Measurements from ENCODE around the gene FBXW11. TPM values are rescaled to one million over a fixed set of nuclear protein-coding genes. Genes with fewer than 3 reads are reported as not detected.

FBXW11 gene
- total RNA-seq, 1 experiment from 2014 or later: 85.3 TPM

GRCh38 chr5:172015346-172015745 is 8.9 kb upstream of the FBXW11 start:
- H2BK20ac ChIP-seq (ENCODE audit: low read depth, low read length, poor library complexity, severe bottlenecking): no peak overlapping the region
- no peak for DNase-seq
- H3K36me3 Mint-ChIP-seq (ENCODE audit: insufficient read depth in 1 of 3, low read depth in 3 of 3): peaks cover 0 to 3% (median 0%) of the 10 kb centered on the region in 3 experiments; a peak in 2 of 7 replicates
- peaks cover 7 to 10% of the 10 kb centered on the region in 2 experiments for H3K4me1 Mint-ChIP-seq
- no peaks in the 10 kb centered on the region for H3K9me3 Mint-ChIP-seq
- H2AFZ ChIP-seq (ENCODE audit: low read length): no peak overlapping the region
- TF ChIP-seq CTCF (conservative IDR thresholded peaks at IDR 0.05): no peak
- H3K23ac ChIP-seq (ENCODE audit: insufficient read length, low read depth, low read length): no peak overlapping the region
- H3K9ac ChIP-seq (ENCODE audit: extremely low read depth, insufficient read length, low read length): no peak overlapping the region
- H2BK120ac ChIP-seq (ENCODE audit: low read depth, low read length, poor library complexity, severe bottlenecking): no peak overlapping the region
- H3K4me2 ChIP-seq (ENCODE audit: insufficient read depth, insufficient read length, low read length): no peak overlapping the region
- H3K4me1 ChIP-seq (ENCODE audit: insufficient read depth, low read length): no peaks in the 10 kb centered on the region
- H3K79me2 ChIP-seq (ENCODE audit: insufficient read depth, low read length): no peaks in the 10 kb centered on the region
- no CpG with 5 or more reads among the region's 4 CpGs for WGBS (ENCODE audit: extremely low coverage, insufficient read length, low lambda C conversion rate)
- no peaks in the 10 kb centered on the region for H3K9me3 ChIP-seq (ENCODE audit: control insufficient read depth, low read depth, low read length)
- H3K23me2 ChIP-seq (ENCODE audit: insufficient read length, low read depth, low read length, poor library complexity, severe bottlenecking): no peaks in the 10 kb centered on the region
- no peak overlapping the region for H4K91ac ChIP-seq (ENCODE audit: insufficient read length, low read depth, low read length)
- no peak overlapping the region for H2BK5ac ChIP-seq (ENCODE audit: insufficient read length, low read length)
- no peak overlapping the region for H3T11ph ChIP-seq (ENCODE audit: low read length)
- no peak overlapping the region for H2BK15ac ChIP-seq (ENCODE audit: low read depth, low read length)
- H4K20me1 ChIP-seq (ENCODE audit: control insufficient read depth, insufficient read depth, insufficient read length): no peaks in the 10 kb centered on the region
- H3K4ac ChIP-seq (ENCODE audit: low read depth, low read length): no peak overlapping the region
- no peak overlapping the region for H2BK12ac ChIP-seq (ENCODE audit: insufficient read length, low read depth, low read length)
- H3K18ac ChIP-seq (ENCODE audit: insufficient read length, low read depth, low read length): no peak overlapping the region
- H3K4me3 Mint-ChIP-seq: no peak overlapping the region
- H3K14ac ChIP-seq (ENCODE audit: insufficient read depth, low read length): no peak overlapping the region
- no peaks in the 10 kb centered on the region for H3K27me3 ChIP-seq (ENCODE audit: insufficient read depth, low read length)
- peak overlapping the region in 2 of 3 experiments; percentile 6 to 7; a peak in 2 of 7 replicates for H3K27ac Mint-ChIP-seq
- H4K8ac ChIP-seq (replicated peaks; ENCODE audit: insufficient read length, low read depth, low read length): no peak overlapping the region
- no peaks in the 10 kb centered on the region for H3K27me3 Mint-ChIP-seq (ENCODE audit: low read depth)
- no peak overlapping the region for H4K5ac ChIP-seq (ENCODE audit: insufficient read length, low read depth, low read length)
- no peak overlapping the region for H3K56ac ChIP-seq (ENCODE audit: insufficient read length, low read depth, low read length)
- H3K27ac ChIP-seq (ENCODE audit: insufficient read length, low read depth, low read length): no peak overlapping the region
- H2AK5ac ChIP-seq (ENCODE audit: insufficient read length, low read length): no peak overlapping the region
- no peaks in the 10 kb centered on the region for H3K79me1 ChIP-seq (ENCODE audit: insufficient read depth, low read depth, low read length, poor library complexity, severe bottlenecking)
